Measurements from ENCODE around the gene KIRREL3.

DNA sequence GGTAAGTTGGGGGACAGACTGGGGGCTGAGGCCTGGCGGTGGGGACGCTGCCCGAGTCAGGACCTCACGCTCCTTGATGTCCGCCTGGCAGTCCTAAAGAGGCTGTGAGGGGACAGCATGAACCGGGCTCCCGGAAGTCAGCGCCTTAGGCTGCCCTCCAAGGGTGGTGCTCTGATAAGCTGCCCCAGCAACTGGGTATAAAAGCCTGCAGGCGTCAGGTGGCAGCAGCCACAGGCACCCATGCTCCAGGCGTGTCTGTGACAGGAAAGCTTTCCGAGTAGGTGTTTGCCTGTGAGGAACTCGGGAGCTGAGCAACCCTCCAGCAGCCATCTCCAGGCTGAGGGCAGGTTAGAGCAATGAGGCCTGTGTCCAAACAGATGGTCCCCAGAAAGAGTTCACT is 592.1 kb downstream of the KIRREL3 start:
- no peak for TF ChIP-seq EZH2phosphoT487 (IDR thresholded peaks at IDR 0.05; ENCODE audit: insufficient read depth, low read depth)
- TF ChIP-seq EZH2 (IDR thresholded peaks at IDR 0.05; ENCODE audit: insufficient read depth, poor library complexity, severe bottlenecking) = no peak
